Measurements from ENCODE around the gene MICU1.
"Not testable (repeated sequence)": the region's sequence is repeated elsewhere in the genome, so short reads cannot be mapped to it uniquely, and the experiment has no call there.

MICU1 gene

DNA sequence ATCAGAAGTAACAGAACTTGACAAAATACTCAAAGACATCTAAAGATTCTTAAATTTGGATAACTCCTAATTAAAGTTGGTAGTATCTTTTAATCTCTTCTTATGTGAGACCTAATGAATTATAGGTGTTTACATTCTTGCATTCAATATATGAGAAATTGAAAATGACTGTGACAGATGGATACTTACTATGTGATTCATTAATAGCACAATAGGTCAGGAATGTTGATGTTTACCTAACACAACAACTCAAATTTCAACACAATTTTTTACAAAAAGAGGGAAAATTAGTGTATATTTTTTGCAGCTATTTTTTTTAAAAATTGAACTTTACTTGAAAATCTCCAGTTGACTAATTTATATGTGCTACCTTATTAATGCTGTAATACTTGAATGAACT lies 34.3 kb upstream of the MICU1 start:
- TF ChIP-seq, protein P1, sequence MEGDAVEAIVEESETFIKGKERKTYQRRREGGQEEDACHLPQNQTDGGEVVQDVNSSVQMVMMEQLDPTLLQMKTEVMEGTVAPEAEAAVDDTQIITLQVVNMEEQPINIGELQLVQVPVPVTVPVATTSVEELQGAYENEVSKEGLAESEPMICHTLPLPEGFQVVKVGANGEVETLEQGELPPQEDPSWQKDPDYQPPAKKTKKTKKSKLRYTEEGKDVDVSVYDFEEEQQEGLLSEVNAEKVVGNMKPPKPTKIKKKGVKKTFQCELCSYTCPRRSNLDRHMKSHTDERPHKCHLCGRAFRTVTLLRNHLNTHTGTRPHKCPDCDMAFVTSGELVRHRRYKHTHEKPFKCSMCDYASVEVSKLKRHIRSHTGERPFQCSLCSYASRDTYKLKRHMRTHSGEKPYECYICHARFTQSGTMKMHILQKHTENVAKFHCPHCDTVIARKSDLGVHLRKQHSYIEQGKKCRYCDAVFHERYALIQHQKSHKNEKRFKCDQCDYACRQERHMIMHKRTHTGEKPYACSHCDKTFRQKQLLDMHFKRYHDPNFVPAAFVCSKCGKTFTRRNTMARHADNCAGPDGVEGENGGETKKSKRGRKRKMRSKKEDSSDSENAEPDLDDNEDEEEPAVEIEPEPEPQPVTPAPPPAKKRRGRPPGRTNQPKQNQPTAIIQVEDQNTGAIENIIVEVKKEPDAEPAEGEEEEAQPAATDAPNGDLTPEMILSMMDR (IDR thresholded peaks at IDR 0.05; ENCODE audit: extremely low read depth, missing control alignments) = no peak
- DNase-seq (ENCODE audit: low spot score) = no peak

DNA sequence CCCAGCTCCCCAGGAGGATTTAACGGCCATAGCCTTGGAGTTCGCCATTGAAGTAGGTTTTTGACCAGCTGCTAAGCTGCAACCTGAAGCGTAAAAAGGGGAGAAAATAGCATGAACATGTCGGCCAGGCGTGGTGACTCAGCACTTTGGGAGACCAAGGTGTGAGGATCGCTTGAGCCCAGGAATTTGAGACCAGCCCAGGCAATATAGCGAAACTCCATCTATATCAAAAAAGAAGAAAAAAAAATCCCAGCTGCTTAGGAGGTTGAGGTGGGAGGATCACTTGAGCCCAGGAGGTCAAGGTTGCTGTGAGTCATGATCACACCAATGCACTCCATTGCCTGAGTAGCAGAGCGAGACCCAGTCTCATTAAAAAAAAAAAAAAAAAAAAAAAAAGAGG lies 33.8 kb upstream of the MICU1 start:
- DNase-seq (ENCODE audit: low spot score) = no peak
- TF ChIP-seq, protein P1 (IDR thresholded peaks at IDR 0.05; ENCODE audit: extremely low read depth, missing control alignments) = no peak

DNA sequence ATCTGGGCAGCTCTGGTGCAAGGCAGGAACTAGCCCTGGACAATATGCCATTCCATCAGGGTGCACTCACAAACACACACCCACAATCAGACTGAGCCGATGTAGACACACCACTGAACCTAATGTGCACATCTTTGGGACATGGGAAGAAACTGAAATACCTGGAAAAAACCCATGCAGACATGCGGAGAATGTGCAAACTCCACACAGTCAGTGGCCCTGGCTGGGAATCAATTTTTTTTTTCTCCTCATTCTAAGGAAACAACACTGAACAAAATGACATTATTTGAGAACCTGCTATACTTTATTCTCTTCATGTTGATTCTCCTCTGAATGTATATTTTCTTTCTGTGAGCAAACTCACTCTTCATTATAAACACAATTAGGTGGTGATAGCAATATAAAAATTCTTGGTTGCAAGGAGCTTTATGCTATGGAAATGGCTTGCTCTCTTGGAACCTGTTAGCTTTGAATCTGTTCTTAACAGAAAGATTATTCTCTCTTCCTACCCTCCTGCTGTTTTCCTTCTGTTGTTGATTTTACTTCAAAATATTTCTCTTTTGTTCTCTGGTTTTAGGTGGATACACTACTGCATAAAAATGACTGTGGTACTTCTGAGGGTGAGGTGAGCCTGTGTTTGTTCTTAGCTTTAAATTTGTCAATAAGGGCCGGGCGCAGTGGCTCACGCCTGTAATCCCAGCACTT lies 33.0 kb upstream of the MICU1 start:
- TF ChIP-seq, protein P1 (IDR thresholded peaks at IDR 0.05; ENCODE audit: extremely low read depth, missing control alignments) = no peak
- DNase-seq (ENCODE audit: low spot score) = no peak

DNA sequence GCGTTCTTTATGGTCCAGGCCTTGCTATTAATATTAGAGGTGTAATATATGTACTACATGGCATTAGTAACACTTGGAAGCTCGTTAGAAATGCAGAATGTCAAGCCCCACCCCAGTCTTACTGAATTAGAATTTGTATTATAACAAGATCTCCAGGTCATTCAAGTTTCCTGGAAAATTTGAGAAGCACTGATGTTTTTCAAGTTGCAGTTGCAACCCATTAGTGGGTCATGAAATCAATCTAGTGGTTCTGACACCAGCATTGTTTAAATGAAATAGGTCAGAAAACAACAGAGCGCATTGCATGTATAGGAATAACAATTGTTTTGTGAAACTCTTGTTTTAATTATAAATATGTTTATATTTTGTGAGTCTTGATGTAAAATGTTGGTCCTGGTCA lies 28.8 kb upstream of the MICU1 start:
- TF ChIP-seq, protein P1 (IDR thresholded peaks at IDR 0.05; ENCODE audit: extremely low read depth, missing control alignments) = no peak
- no peak for DNase-seq (ENCODE audit: low spot score)

DNA sequence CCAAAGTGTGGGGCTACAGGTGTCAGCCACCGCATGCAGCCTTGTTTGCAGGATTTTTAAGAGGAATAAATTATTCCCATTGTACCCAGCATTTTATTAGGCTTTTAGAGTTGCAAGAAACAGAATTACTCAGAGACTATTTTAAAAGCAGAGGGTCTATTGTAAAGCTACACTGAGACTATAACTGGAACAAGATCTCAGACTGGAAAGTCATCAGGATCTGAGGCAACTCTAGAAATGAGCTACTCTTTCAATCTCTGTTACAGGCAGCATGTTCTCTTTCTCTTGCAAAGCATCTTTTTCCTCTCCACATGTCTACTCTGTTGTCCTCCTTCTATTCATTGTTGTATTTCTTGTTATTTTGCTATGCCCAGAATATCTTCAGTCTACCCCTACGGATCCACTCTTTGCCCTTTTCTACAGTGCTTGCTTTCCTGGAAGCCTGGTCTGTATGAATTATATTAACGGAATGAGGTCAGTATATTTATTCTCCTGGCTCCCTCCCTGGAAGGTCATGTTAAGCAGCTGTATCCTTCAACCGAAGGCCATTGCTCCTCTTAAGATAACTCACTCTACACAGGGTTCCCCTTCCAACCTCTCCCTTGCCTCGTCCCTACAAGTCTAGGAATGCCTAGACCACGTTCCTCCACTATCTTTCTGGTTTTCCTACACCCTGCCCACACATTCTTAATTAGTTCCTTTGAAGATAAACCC lies 27.7 kb upstream of the MICU1 start:
- TF ChIP-seq, protein P1 (IDR thresholded peaks at IDR 0.05; ENCODE audit: extremely low read depth, missing control alignments) = no peak
- no peak for DNase-seq (ENCODE audit: low spot score)

DNA sequence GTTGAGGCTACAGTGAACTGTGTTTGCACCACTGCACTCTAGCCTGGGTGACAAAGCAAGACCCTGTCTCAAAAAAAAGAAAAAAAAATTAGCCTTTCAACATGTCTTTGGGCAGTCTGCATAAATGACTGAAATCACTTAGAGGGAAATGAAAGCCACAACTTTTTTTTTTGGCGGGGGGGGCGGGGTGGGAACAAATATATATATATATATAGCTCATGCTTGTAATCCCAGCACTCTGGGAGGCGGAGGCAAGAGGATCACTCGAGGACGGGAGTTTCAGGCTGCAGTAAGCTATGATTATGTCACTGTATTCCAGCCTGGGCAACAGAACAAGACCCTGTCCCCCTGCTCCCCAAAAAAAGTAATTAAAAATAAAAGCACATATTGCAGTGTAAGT lies 23.4 kb upstream of the MICU1 start:
- no peak for DNase-seq (ENCODE audit: low spot score)
- TF ChIP-seq, protein P1 (IDR thresholded peaks at IDR 0.05; ENCODE audit: extremely low read depth, missing control alignments) = no peak

DNA sequence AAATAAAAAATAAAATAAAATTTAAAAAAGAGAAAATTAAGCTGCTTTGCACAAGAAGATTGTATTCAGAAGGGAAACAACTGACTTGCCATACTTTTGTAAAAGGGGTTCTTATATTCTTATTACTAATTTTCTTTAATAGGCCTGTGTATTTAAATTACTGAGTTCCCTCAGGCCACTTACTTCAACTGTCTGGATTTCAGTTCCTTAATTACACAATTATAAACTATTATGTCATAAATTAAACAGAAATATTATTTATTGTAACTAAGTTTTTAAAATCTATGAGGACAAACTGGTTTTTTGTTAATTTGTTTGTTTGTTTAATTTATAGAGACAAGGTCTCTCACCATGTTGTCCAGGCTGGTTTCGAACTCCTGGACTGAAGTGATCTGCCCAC lies 22.4 kb upstream of the MICU1 start:
- TF ChIP-seq, protein P1 (IDR thresholded peaks at IDR 0.05; ENCODE audit: extremely low read depth, missing control alignments) = no peak
- DNase-seq (ENCODE audit: low spot score) = no peak

DNA sequence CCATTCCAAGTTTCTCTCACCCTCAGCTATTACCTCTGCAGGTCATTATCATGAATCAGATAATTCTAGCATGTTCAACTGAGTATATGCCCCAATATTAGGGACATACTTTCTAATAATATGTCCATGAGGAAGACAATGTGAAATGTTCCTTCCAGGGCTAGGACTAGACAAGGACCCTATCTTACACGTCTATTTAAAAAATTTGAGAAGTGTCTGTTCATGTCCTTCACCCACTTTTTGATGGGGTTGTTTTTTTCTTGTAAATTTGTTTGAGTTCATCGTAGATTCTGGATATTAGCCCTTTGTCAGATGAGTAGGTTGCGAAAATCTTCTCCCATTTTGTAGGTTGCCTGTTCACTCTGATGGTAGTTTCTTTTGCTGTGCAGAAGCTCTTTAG lies 21.1 kb upstream of the MICU1 start:
- DNase-seq (ENCODE audit: low spot score) = not testable (repeated sequence)

Data from GM20000 (cell line).